CD4-positive, alpha-beta T cell (primary cell): ENCODE data around the gene PRKG1. TPM values are rescaled to one million over a fixed set of nuclear protein-coding genes. Genes with fewer than 3 reads are reported as not detected.

ENCODE experiments used
- ATAC-seq: fragments of 200-7000 bp; cut with Tn5 transposase; one replicate; pipeline ENCODE4 v1.10.0; 2022; ENCODE audit warnings: mild to moderate bottlenecking; ENCODE audit not compliant: poor library complexity
- CTCF ChIA-PET: fragments of 350-600 bp; sonication (Branson Sonifier 250); formaldehyde crosslinking; loops from one replicate; lab custom pipeline; 2021; ENCODE audit warnings: antibody characterized with exemption, inconsistent platforms; lab: Charles Lee
- POLR2A ChIA-PET: fragments of 350-600 bp; sonication (Branson Sonifier 250); formaldehyde crosslinking; loops from one replicate; lab custom pipeline; 2021; ENCODE audit warnings: antibody characterized with exemption, inconsistent platforms; lab: Charles Lee
- DNase-seq, 14 experiments: peaks; one replicate each; pipeline ENCODE4 v3.0.0-alpha.2; 2013 to 2020; ENCODE audit warnings: mixed read lengths in 2 of 14
- H3K27ac ChIP-seq, 2 donors: one replicate each; pipeline versions ENCODE4 v1.5.1 to v1.7.0; 2013; ENCODE audit warnings: low read length in 2 of 2, low read depth in 1 of 2, mild to moderate bottlenecking in 1 of 2
- H3K27me3 ChIP-seq, 2 experiments: 1 replicate in 1 of 2; 2 replicates in 1 of 2; pipeline versions ENCODE4 v1.6.1 to v1.7.0; 2013; ENCODE audit warnings: low read length in 2 of 2, control low read depth in 1 of 2, mild to moderate bottlenecking in 1 of 2, moderate library complexity in 1 of 2; ENCODE audit not compliant: insufficient read depth in 2 of 2, control insufficient read depth in 1 of 2
- H3K36me3 ChIP-seq: one replicate; pipeline ENCODE4 v1.6.1; 2013; ENCODE audit warnings: low read length, control low read depth; ENCODE audit not compliant: insufficient read depth
- H3K4me1 ChIP-seq: one replicate; pipeline ENCODE4 v1.6.1; 2013; ENCODE audit warnings: low read length, control low read depth; ENCODE audit not compliant: insufficient read depth
- H3K4me3 ChIP-seq: one replicate; pipeline ENCODE4 v1.5.1; 2013; ENCODE audit warnings: mild to moderate bottlenecking, low read length, moderate library complexity
- H3K9me3 ChIP-seq, 2 experiments: 1 replicate in 1 of 2; 2 replicates in 1 of 2; pipeline versions ENCODE4 v1.6.1 to v1.7.0; 2013; ENCODE audit warnings: low read length in 2 of 2, mild to moderate bottlenecking in 2 of 2, control low read depth in 1 of 2, moderate library complexity in 1 of 2; ENCODE audit not compliant: control insufficient read depth in 1 of 2, insufficient read depth in 1 of 2
- H3K27ac Mint-ChIP-seq: one replicate; pipeline ENCODE4 v1.8.0; 2020; ENCODE audit warnings: mixed read lengths
- H3K27me3 Mint-ChIP-seq: one replicate; pipeline ENCODE4 v1.8.0; 2021; ENCODE audit warnings: mixed read lengths
- H3K36me3 Mint-ChIP-seq: one replicate; pipeline ENCODE4 v1.8.0; 2021; ENCODE audit warnings: low read depth, mixed read lengths
- H3K4me1 Mint-ChIP-seq: one replicate; pipeline ENCODE4 v1.8.0; 2021; ENCODE audit warnings: low read depth, mixed read lengths
- H3K4me3 Mint-ChIP-seq: one replicate; pipeline ENCODE4 v1.8.0; 2020; ENCODE audit warnings: mild to moderate bottlenecking, mixed read lengths
- H3K9me3 Mint-ChIP-seq: one replicate; pipeline ENCODE4 v1.8.0; 2020; ENCODE audit warnings: mixed read lengths
- intact Hi-C, 2 experiments: fragments of 100-400 bp; cut with DNase I in 1 of 2; cut with micrococcal nuclease in 1 of 2; formaldehyde crosslinking; loops; one replicate each; pipeline versions ENCODE4 v1.15.1 to v1.9.0; 2023 to 2025; cut with DNase I, micrococcal nuclease
- total RNA-seq, 174 experiments: library from RNA in 2 of 174; stranded (reverse) in 2 of 174; gene quantifications; one replicate each; pipeline ENCODE4 v1.2.3 and lab custom pipeline; 2021 to 2026
- TF ChIP-seq, protein P1 (sequence below): fragments of 200-600 bp; IDR thresholded peaks from one replicate; pipeline ENCODE4 v1.8.0; 2022; ENCODE audit warnings: antibody characterized with exemption, mild to moderate bottlenecking

PRKG1 gene
- total RNA-seq, 2 experiments from 2014 or later, result 0.31 TPM; not detected in 1

DNA sequence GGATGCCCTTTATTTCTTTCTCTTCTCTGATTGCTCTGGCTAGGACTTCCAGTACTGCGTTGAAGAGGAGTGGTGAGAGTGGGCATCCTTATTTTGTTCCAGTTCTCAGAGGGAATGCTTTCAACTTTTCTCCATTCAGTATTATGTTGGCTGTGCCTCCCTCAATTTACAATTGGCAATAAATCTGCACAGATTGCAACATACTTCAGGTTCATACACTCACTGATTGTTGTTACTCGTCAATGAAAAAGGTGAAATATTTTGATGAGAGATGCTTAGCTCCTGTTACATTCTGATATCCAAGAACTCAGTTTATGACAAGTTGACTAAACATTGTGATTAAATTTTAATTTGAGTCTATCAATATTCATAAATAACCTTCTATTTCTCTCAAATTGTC lies 1201.9 kb downstream of the PRKG1 start:
- DNase-seq, result no peak
- Histone ChIP-seq H3K4me3 (no peak overlapping the region), H3K9me3 (no peaks in the 10 kb centered on the region), H3K27ac (no peak overlapping the region), H3K27me3 (no peaks in the 10 kb centered on the region), H3K4me1 (no peaks in the 10 kb centered on the region), H3K36me3 (no peaks in the 10 kb centered on the region)
- ChIA-PET CTCF (no interaction called here), POLR2A (no interaction called here)
- peaks cover 4% of the 10 kb centered on the region for H3K9me3 Mint-ChIP-seq
- no peak overlapping the region for H3K27ac Mint-ChIP-seq
- TF ChIP-seq, protein P1, sequence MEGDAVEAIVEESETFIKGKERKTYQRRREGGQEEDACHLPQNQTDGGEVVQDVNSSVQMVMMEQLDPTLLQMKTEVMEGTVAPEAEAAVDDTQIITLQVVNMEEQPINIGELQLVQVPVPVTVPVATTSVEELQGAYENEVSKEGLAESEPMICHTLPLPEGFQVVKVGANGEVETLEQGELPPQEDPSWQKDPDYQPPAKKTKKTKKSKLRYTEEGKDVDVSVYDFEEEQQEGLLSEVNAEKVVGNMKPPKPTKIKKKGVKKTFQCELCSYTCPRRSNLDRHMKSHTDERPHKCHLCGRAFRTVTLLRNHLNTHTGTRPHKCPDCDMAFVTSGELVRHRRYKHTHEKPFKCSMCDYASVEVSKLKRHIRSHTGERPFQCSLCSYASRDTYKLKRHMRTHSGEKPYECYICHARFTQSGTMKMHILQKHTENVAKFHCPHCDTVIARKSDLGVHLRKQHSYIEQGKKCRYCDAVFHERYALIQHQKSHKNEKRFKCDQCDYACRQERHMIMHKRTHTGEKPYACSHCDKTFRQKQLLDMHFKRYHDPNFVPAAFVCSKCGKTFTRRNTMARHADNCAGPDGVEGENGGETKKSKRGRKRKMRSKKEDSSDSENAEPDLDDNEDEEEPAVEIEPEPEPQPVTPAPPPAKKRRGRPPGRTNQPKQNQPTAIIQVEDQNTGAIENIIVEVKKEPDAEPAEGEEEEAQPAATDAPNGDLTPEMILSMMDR, result no peak
- no peaks in the 10 kb centered on the region for H3K27me3 Mint-ChIP-seq
- H3K36me3 Mint-ChIP-seq, result no peaks in the 10 kb centered on the region
- no peaks in the 10 kb centered on the region for H3K4me1 Mint-ChIP-seq
- intact Hi-C loops, result no loop called here
- ATAC-seq, result no peak
- H3K4me3 Mint-ChIP-seq, result no peak overlapping the region

DNA sequence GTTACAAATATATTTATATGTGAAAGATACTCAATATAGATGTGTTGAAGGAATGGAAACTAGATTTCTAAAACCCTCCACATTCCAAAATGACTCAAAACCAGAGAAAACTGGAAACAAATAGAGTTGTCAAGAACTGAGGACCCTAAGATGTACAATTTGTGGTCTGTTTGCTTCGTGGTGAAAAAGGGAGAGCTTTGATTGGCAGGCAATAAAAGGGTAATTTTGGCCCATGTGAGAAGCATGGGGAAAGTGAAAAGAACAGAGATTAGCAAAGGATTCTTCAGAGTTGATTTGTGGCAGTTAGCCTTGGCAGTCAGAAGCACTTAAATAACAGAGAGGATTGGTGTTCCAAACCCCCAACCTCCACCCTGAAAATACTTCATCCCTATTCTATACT lies 1202.7 kb downstream of the PRKG1 start:
- no peak for ATAC-seq
- H3K9me3 Mint-ChIP-seq, result peaks cover 4% of the 10 kb centered on the region
- Histone ChIP-seq H3K9me3 (no peaks in the 10 kb centered on the region), H3K4me3 (no peak overlapping the region), H3K27ac (no peak overlapping the region), H3K4me1 (no peaks in the 10 kb centered on the region), H3K36me3 (no peaks in the 10 kb centered on the region), H3K27me3 (no peaks in the 10 kb centered on the region)
- no peak overlapping the region for H3K27ac Mint-ChIP-seq
- no peaks in the 10 kb centered on the region for H3K4me1 Mint-ChIP-seq
- no peak overlapping the region for H3K4me3 Mint-ChIP-seq
- no peak for DNase-seq
- ChIA-PET CTCF (no interaction called here), POLR2A (no interaction called here)
- intact Hi-C loops, result no loop called here
- H3K36me3 Mint-ChIP-seq, result no peaks in the 10 kb centered on the region
- TF ChIP-seq, protein P1, result no peak
- H3K27me3 Mint-ChIP-seq, result no peaks in the 10 kb centered on the region

DNA sequence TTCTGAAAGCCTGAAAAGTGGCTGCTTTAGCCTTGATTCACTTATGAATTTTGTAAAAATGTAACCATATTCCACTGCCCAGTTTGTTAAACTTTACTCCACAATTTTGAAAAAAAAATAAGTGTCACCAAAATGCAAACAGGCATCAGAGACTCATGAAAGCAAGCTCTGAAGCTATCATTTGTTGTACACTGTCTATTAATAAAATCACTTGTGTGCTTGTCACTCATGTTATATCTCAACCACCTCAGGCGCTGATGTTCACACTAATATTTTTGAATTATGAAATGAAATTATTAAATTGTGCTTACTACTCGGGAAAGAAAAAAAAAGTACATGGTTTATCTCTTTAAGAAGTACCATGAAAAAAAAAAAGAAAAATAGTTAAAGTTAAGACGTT lies 1205.3 kb downstream of the PRKG1 start:
- H3K9me3 ChIP-seq, result no peaks in the 10 kb centered on the region
- H3K4me1 Mint-ChIP-seq, result no peaks in the 10 kb centered on the region

More for the DNA sequence above, 1205.3 kb downstream of the PRKG1 start:
- H3K36me3 Mint-ChIP-seq, result no peaks in the 10 kb centered on the region
- H3K9me3 Mint-ChIP-seq, result peaks cover 4% of the 10 kb centered on the region
- intact Hi-C loops, result no loop called here
- H3K36me3 ChIP-seq, result no peaks in the 10 kb centered on the region
- TF ChIP-seq, protein P1, result no peak
- no peaks in the 10 kb centered on the region for H3K27me3 ChIP-seq
- H3K27me3 Mint-ChIP-seq, result no peaks in the 10 kb centered on the region
- ATAC-seq (no peak), DNase-seq (no peak)
- CTCF ChIA-PET, result no interaction called here
- no peaks in the 10 kb centered on the region for H3K4me1 ChIP-seq
- H3K4me3 ChIP-seq, result no peak overlapping the region
- no peak overlapping the region for H3K4me3 Mint-ChIP-seq
- no peak overlapping the region for H3K27ac Mint-ChIP-seq
- no peak overlapping the region for H3K27ac ChIP-seq
- POLR2A ChIA-PET, result no interaction called here
